H1 (cell line): ENCODE measurements around the gene ANKRD17. TPM values are rescaled to one million over a fixed set of nuclear protein-coding genes. Genes with fewer than 3 reads are reported as not detected.

Source experiments
- CHD7 ChIP-seq: fragments of 300-600 bp; sonication (generic); IDR thresholded peaks from 2 replicates; pipeline ENCODE4 v1.7.1; 2012; ENCODE audit warnings: low read length, moderate library complexity, mild to moderate bottlenecking, inconsistent platforms; ENCODE audit not compliant: insufficient replicate concordance
- SIX5 ChIP-seq: IDR thresholded peaks from 2 replicates; pipeline ENCODE4 v1.6.1; 2011; ENCODE audit warnings: mild to moderate bottlenecking, low read depth, low read length
- SUZ12 ChIP-seq: fragments of 200-600 bp; sonication (generic); IDR thresholded peaks from 2 replicates; pipeline ENCODE4 v1.6.1; 2012; ENCODE audit warnings: mild to moderate bottlenecking, inconsistent platforms, low read length, moderate library complexity, mixed read lengths
- polyA plus RNA-seq, 7 experiments: library from polyadenylated mRNA; depleted of rRNA in 3 of 7; stranded (reverse) in 5 of 7; unstranded in 2 of 7; fragments of >200 nt in 5 of 7; fragments of 200-250 nt in 2 of 7; gene quantifications; 1 replicate in 5 of 7; 2 replicates in 1 of 7; 4 replicates in 1 of 7; pipeline versions ENCODE4 v1.2.1 to v1.2.3, GENCODE V29; 2011 to 2013; ENCODE audit warnings: missing spikeins in 2 of 7, mixed read lengths in 2 of 7
- total RNA-seq: library from RNA; stranded (reverse); fragmentation: NEBNext Ultra II Directional; extraction: Animal tissue kit (Norgen Biotek cat#: 25700); gene quantifications from 2 replicates; pipeline ENCODE4 v1.2.1, GENCODE V29; 2021

ANKRD17 gene
- total and polyA plus RNA-seq, 2 of the 8 experiments (the other 6 are each of a cell fraction or from before 2014, with no cell fraction given), result 42.4 to 93.7 TPM

DNA sequence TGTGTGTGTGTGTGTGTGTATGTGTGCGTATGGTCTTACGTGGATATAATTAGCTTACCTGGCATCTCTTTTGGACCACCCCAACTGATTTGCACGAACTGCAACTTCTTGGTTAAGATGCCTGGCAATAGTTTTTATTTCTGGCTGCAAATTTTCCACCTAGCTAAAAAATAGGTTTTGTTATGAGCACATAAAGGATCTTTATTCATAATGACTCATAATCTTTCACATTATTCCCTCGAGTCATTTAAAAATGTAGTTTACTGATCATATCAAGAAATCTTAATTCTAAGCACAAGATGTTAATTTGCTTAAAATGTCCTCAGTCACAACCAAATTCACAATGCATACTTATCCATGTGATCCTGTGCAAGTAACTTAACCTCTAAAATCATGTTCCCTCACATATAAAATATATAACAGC is 190.6 kb downstream of the ANKRD17 start (continued):
- TF ChIP-seq CHD7 (no peak), SUZ12 (no peak), SIX5 (no peak)
- TF ChIP-seq, all 59 proteins: peak for 0
